Neural progenitor cell (in vitro differentiated cells): ENCODE measurements around the gene KIF25.

Source experiments
- CTCF ChIP-seq: fragments of 200-600 bp; sonication (generic); IDR thresholded peaks from 2 replicates; pipeline ENCODE4 v1.5.1; 2017; ENCODE audit warnings: antibody characterized with exemption, mild to moderate bottlenecking
- EZH2 ChIP-seq: fragments of 200-600 bp; sonication (generic); IDR thresholded peaks from 2 replicates; pipeline ENCODE4 v1.6.1; 2017; ENCODE audit warnings: antibody characterized with exemption, mild to moderate bottlenecking, moderate library complexity

DNA sequence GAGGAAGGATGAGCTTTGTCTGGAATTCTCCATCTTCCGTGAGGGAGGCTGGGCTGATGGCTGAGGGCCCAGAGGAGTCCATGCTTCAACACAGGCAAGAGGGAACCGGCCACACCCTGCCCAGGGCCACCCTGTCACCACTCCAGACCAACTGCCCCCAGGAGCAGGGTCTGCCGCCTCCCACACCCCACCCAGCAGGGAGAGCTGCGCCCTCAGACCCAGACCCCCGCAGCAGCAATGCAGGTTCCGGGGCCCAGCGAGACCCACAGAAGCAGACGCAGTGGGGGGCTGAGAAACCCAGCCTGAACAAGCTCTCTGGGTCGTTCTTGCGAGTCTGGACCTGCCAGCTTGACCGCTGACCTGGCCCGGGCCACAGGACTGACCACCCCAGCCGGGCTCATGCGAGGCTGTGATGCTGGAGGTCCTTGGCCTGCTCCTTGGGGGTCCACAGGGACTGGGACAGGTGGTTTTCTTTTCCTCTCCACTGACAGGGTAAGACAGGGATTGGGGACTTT, 56.5 kb downstream of the KIF25 start:
- TF ChIP-seq CTCF, result no peak
- TF ChIP-seq EZH2, result no peak
